Embryonic facial prominence (tissue), 1 donor: ENCODE data around the gene TTC6.
"Not testable (repeated sequence)": the region's sequence is repeated elsewhere in the genome, so short reads cannot be mapped to it uniquely, and the experiment has no call there.

Source experiments
- DNase-seq: peaks from one replicate; pipeline ENCODE4 v3.0.0-alpha.2; 2016; ENCODE audit errors: extremely low spot score

Gene TTC6

GRCh38 chr14:37594971-37595808, at the start of gene TTC6, which contains the start of gene FOXA1:
TTC6 (plus strand) TSS chr14:37595629; CDS start chr14:37622065, 26,436 bp downstream.
FOXA1 (minus strand) TSS chr14:37595249; CDS start chr14:37594972, 277 bp downstream.
- no peak for DNase-seq

GRCh38 chr14:37546621-37547447, 48.6 kb upstream of the TTC6 start:
- DNase-seq, result no peak

GRCh38 chr14:37550511-37550910, 44.9 kb upstream of the TTC6 start:
- peak; percentile 12 for DNase-seq

- DNase-seq, result no peak
These were observed 44.3 kb upstream of the TTC6 start for GRCh38 chr14:37551119-37551518.

- DNase-seq, result no peak
These were observed 41.4 kb upstream of the TTC6 start for GRCh38 chr14:37553935-37554550.

- DNase-seq, result not testable (repeated sequence)
These were observed 39.8 kb upstream of the TTC6 start for GRCh38 chr14:37555596-37555995.

- no peak for DNase-seq
These were observed 36.7 kb upstream of the TTC6 start for GRCh38 chr14:37558740-37559139.

- no peak for DNase-seq
These were observed 36.0 kb upstream of the TTC6 start for GRCh38 chr14:37559386-37559785.

- DNase-seq, result no peak
These were observed 32.2 kb upstream of the TTC6 start for GRCh38 chr14:37563189-37563588.

GRCh38 chr14:37565550-37565949, 29.9 kb upstream of the TTC6 start:
- DNase-seq, result no peak

GRCh38 chr14:37566811-37567371, 28.5 kb upstream of the TTC6 start:
- DNase-seq, result no peak

GRCh38 chr14:37569729-37570128, 25.7 kb upstream of the TTC6 start:
- DNase-seq, result no peak

GRCh38 chr14:37571391-37571790, 24.0 kb upstream of the TTC6 start:
- DNase-seq, result no peak

GRCh38 chr14:37573356-37573755, 22.1 kb upstream of the TTC6 start:
- DNase-seq, result no peak

- no peak for DNase-seq
These were observed 16.2 kb upstream of the TTC6 start for GRCh38 chr14:37579274-37579673.

GRCh38 chr14:37580146-37580545, 15.3 kb upstream of the TTC6 start:
- no peak for DNase-seq

- no peak for DNase-seq
These were observed 11.8 kb upstream of the TTC6 start for GRCh38 chr14:37583358-37584210.

- no peak for DNase-seq
These were observed 11.0 kb upstream of the TTC6 start for GRCh38 chr14:37584211-37585100.

GRCh38 chr14:37585101-37585511, 10.3 kb upstream of the TTC6 start:
- DNase-seq, result no peak
